RWPE2 (cell line): ENCODE data around the gene CALM3.
A peak's percentile ranks its signal among the peaks of the same experiment; 100 is the strongest.

Source experiments
- ATAC-seq: fragments of 200-7000 bp; cut with Tn5 transposase; 3 replicates; pipeline ENCODE4 v1.9.1; 2021; ENCODE audit warnings: low read depth
- DNase-seq: peaks from one replicate; pipeline ENCODE4 v3.0.0-alpha.2; 2020; ENCODE audit warnings: low spot score
- H3K27ac ChIP-seq: fragments of 450-650 bp; 2 replicates; pipeline ENCODE4 v1.5.1; 2017; ENCODE audit warnings: mild to moderate bottlenecking; ENCODE audit not compliant: poor library complexity, severe bottlenecking
- H3K27me3 ChIP-seq: fragments of 250-450 bp; sonication (Bioruptor Pico); 2 replicates; pipeline ENCODE4 v1.5.1; 2021; ENCODE audit warnings: mild to moderate bottlenecking, moderate library complexity; ENCODE audit not compliant: insufficient read depth, poor library complexity, severe bottlenecking
- H3K36me3 ChIP-seq: fragments of 250-450 bp; sonication (Bioruptor Pico); 2 replicates; pipeline ENCODE4 v1.5.1; 2020; ENCODE audit warnings: low read depth, mild to moderate bottlenecking, moderate library complexity
- H3K4me1 ChIP-seq: fragments of 250-450 bp; sonication (Bioruptor Pico); 2 replicates; pipeline ENCODE4 v1.5.1; 2021; ENCODE audit warnings: mild to moderate bottlenecking, moderate library complexity; ENCODE audit not compliant: insufficient read depth, poor library complexity, severe bottlenecking
- H3K4me3 ChIP-seq: fragments of 250-450 bp; sonication (Bioruptor Pico); 2 replicates; pipeline ENCODE4 v1.5.1; 2021; ENCODE audit warnings: mild to moderate bottlenecking, moderate library complexity; ENCODE audit not compliant: severe bottlenecking
- H3K9me3 ChIP-seq: fragments of 250-450 bp; sonication (Bioruptor Pico); 2 replicates; pipeline ENCODE4 v1.5.1; 2021; ENCODE audit warnings: mild to moderate bottlenecking, moderate library complexity; ENCODE audit not compliant: severe bottlenecking
- CTCF ChIP-seq: fragments of 450-650 bp; IDR thresholded peaks from one replicate; pipeline ENCODE4 v1.5.1; 2017; ENCODE audit warnings: mild to moderate bottlenecking, moderate library complexity; ENCODE audit not compliant: poor library complexity, severe bottlenecking

The CALM3 gene

GRCh38 chr19:46617601-46618000 lies 16.5 kb downstream of the CALM3 start:
- DNase-seq (no peak), ATAC-seq (no peak)
- Histone ChIP-seq H3K27ac (no peak overlapping the region), H3K36me3 (no peaks in the 10 kb centered on the region), H3K4me3 (no peak overlapping the region), H3K4me1 (no peaks in the 10 kb centered on the region), H3K9me3 (no peaks in the 10 kb centered on the region), H3K27me3 (no peaks in the 10 kb centered on the region)
- TF ChIP-seq CTCF, result no peak

GRCh38 chr19:46618670-46619231 lies 17.6 kb downstream of the CALM3 start:
- Histone ChIP-seq H3K27ac (no peak overlapping the region), H3K4me3 (no peak overlapping the region), H3K4me1 (no peaks in the 10 kb centered on the region), H3K9me3 (no peaks in the 10 kb centered on the region), H3K27me3 (no peaks in the 10 kb centered on the region), H3K36me3 (no peaks in the 10 kb centered on the region)
- no peak for ATAC-seq
- no peak for DNase-seq
- TF ChIP-seq CTCF, result no peak

GRCh38 chr19:46620267-46620666 lies 19.1 kb downstream of the CALM3 start:
- Histone ChIP-seq H3K36me3 (no peaks in the 10 kb centered on the region), H3K4me3 (no peak overlapping the region), H3K4me1 (peaks cover 4% of the 10 kb centered on the region), H3K27ac (no peak overlapping the region), H3K9me3 (no peaks in the 10 kb centered on the region), H3K27me3 (no peaks in the 10 kb centered on the region)
- DNase-seq (no peak), ATAC-seq (no peak)
- no peak for TF ChIP-seq CTCF

DNA sequence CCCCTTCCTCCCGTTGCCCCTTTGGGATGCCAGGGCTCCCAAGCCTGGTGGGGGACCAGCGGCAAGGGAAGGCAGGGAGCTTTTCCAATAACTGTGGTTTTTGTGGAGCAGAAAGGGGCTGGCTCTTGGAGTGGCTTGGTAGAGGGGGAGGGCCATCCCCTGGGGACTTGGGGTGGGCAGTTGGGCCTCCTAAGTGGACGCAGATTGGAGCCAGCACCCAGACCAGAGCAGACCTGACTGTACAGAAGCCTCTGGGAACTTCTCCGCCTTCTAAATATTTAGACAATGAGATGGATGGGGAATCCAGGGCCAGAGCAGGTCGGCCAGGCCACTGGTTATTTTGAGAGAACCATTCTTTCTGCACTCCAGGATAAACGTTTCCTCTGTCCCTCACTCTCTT lies 19.6 kb downstream of the CALM3 start:
- no peaks in the 10 kb centered on the region for H3K36me3 ChIP-seq
- H3K27me3 ChIP-seq, result no peaks in the 10 kb centered on the region
- no peak for TF ChIP-seq CTCF
- no peaks in the 10 kb centered on the region for H3K9me3 ChIP-seq
- ATAC-seq (no peak), DNase-seq (no peak)
- peaks cover 7% of the 10 kb centered on the region for H3K4me1 ChIP-seq
- no peak overlapping the region for H3K27ac ChIP-seq
- H3K4me3 ChIP-seq, result no peak overlapping the region

GRCh38 chr19:46621191-46622117 lies 20.3 kb downstream of the CALM3 start:
- DNase-seq (peak; percentile 47), ATAC-seq (no peak)
- H3K36me3 ChIP-seq, result no peaks in the 10 kb centered on the region
- no peak for TF ChIP-seq CTCF
- H3K27ac ChIP-seq, result no peak overlapping the region
- no peaks in the 10 kb centered on the region for H3K9me3 ChIP-seq
- peaks cover 7% of the 10 kb centered on the region for H3K4me1 ChIP-seq
- H3K4me3 ChIP-seq, result no peak overlapping the region
- H3K27me3 ChIP-seq, result no peaks in the 10 kb centered on the region
